CD4-positive, alpha-beta memory T cell (primary cell): ENCODE data around the gene SHISA7. TPM values are rescaled to one million over a fixed set of nuclear protein-coding genes. Genes with fewer than 3 reads are reported as not detected.
A peak's percentile ranks its signal among the peaks of the same experiment; 100 is the strongest.

ENCODE experiments used
- CTCF ChIA-PET: fragments of 350-600 bp; sonication (Branson Sonifier 250); formaldehyde crosslinking; loops from one replicate; lab custom pipeline; 2021; ENCODE audit warnings: inconsistent platforms; ENCODE audit not compliant: partially characterized antibody; lab: Charles Lee
- POLR2A ChIA-PET: fragments of 350-600 bp; sonication (Branson Sonifier 250); formaldehyde crosslinking; loops from one replicate; lab custom pipeline; 2021; ENCODE audit not compliant: partially characterized antibody; lab: Charles Lee
- DNase-seq, 5 donors: peaks; one replicate each; pipeline versions ENCODE4 v3.0.0 to v3.0.0-alpha.2; 2020 to 2022; ENCODE audit warnings: mixed read lengths in 1 of 5
- H3K27ac ChIP-seq: one replicate; pipeline ENCODE4 v1.7.0; 2013; ENCODE audit warnings: low read depth, low read length
- H3K27me3 ChIP-seq: 2 replicates; pipeline ENCODE4 v1.7.0; 2013; ENCODE audit warnings: mild to moderate bottlenecking, low read length, moderate library complexity; ENCODE audit not compliant: insufficient read depth
- H3K36me3 ChIP-seq: 2 replicates; pipeline ENCODE4 v1.7.0; 2013; ENCODE audit warnings: mild to moderate bottlenecking, low read length, moderate library complexity; ENCODE audit not compliant: insufficient read depth
- H3K4me1 ChIP-seq: 2 replicates; pipeline ENCODE4 v1.7.0; 2013; ENCODE audit warnings: mild to moderate bottlenecking, low read length, moderate library complexity; ENCODE audit not compliant: insufficient read depth
- H3K4me3 ChIP-seq, 2 donors: one replicate each; pipeline ENCODE4 v1.7.0; 2013; ENCODE audit warnings: low read length in 2 of 2, mild to moderate bottlenecking in 1 of 2
- H3K9me3 ChIP-seq, 2 donors: one replicate each; pipeline ENCODE4 v1.7.0; 2013; ENCODE audit warnings: low read length in 2 of 2, control low read depth in 1 of 2; ENCODE audit not compliant: control insufficient read depth in 1 of 2
- H3K27ac Mint-ChIP-seq, 7 donors: one replicate each; pipeline ENCODE4 v1.8.0; 2020 to 2021; ENCODE audit warnings: mixed read lengths in 7 of 7, mild to moderate bottlenecking in 6 of 7, inconsistent platforms in 3 of 7, moderate library complexity in 3 of 7
- H3K27me3 Mint-ChIP-seq, 2 donors: one replicate each; pipeline ENCODE4 v1.8.0; 2020 to 2021; ENCODE audit warnings: mixed read lengths in 2 of 2
- H3K36me3 Mint-ChIP-seq, 2 donors: one replicate each; pipeline ENCODE4 v1.8.0; 2020 to 2021; ENCODE audit warnings: mixed read lengths in 2 of 2, inconsistent platforms in 1 of 2, mild to moderate bottlenecking in 1 of 2
- H3K4me1 Mint-ChIP-seq, 4 donors: one replicate each; pipeline ENCODE4 v1.8.0; 2020 to 2021; ENCODE audit warnings: mixed read lengths in 4 of 4, mild to moderate bottlenecking in 1 of 4
- H3K4me3 Mint-ChIP-seq, 8 donors: one replicate each; pipeline ENCODE4 v1.8.0; 2020 to 2021; ENCODE audit warnings: mixed read lengths in 8 of 8, mild to moderate bottlenecking in 7 of 8, moderate library complexity in 6 of 8, inconsistent platforms in 3 of 8
- H3K9me3 Mint-ChIP-seq, 8 donors: one replicate each; pipeline ENCODE4 v1.8.0; 2020 to 2021; ENCODE audit warnings: mixed read lengths in 8 of 8, mild to moderate bottlenecking in 5 of 8, inconsistent platforms in 3 of 8, moderate library complexity in 1 of 8
- intact Hi-C: fragments of 100-400 bp; cut with micrococcal nuclease; formaldehyde crosslinking; loops from one replicate; pipeline ENCODE4 v1.15.1; 2023
- polyA plus RNA-seq, 2 donors: library from polyadenylated mRNA; unstranded; fragments of 300-500 nt; fragmentation: Illumina TruSeq; gene quantifications; one replicate each; pipeline ENCODE4 v1.2.3, GENCODE V29; 2021
- total RNA-seq, 2 experiments: library from RNA; stranded (reverse); gene quantifications; one replicate each; pipeline ENCODE4 v1.2.3, GENCODE V29; 2021

The SHISA7 gene
- total and polyA plus RNA-seq, 4 experiments from 2014 or later = not detected

- POLR2A ChIA-PET = interaction anchor here (0.7 to 1.9 kb wide), 18 partner anchors 14 to 210 kb away, joined by 3 to 23 read pairs (median 4); partner anchors contain the start of genes FIZ1, KMT5C, NAT14 and TMEM238
- Mint-ChIP-seq H3K27me3 (no peaks in the 10 kb centered on the region), H3K4me1 (peaks cover 11 to 31% (median 21%) of the 10 kb centered on the region in 4 donors), H3K36me3 (peaks cover 0 to 2% of the 10 kb centered on the region in 2 donors), H3K27ac (peak overlapping the region; percentile 72 to 97 (median 91)), H3K9me3 (peaks cover 0 to 2% (median 0%) of the 10 kb centered on the region in 8 donors), H3K4me3 (peak overlapping the region; percentile 86 to 97 (median 92))
- Histone ChIP-seq H3K36me3 (no peaks in the 10 kb centered on the region), H3K9me3 (no peaks in the 10 kb centered on the region), H3K27me3 (no peaks in the 10 kb centered on the region), H3K27ac (peak overlapping the region; percentile 67), H3K4me1 (peaks cover 18% of the 10 kb centered on the region), H3K4me3 (peak overlapping the region; percentile 82 to 97)
- no peak for DNase-seq
- CTCF ChIA-PET = interaction anchor here (0.9 to 2.2 kb wide), 5 partner anchors 15 to 321 kb away, joined by 3 to 16 read pairs (median 5); no protein-coding TSS in a partner anchor
- intact Hi-C loops = loop anchor here (1.0 to 2.0 kb wide), 3 partner anchors 14 to 54 kb away; partner anchors contain the start of gene ZNF628
These were observed 19.0 kb upstream of the SHISA7 start for GRCh38 chr19:55461974-55462626.

- Mint-ChIP-seq H3K27me3 (no peaks in the 10 kb centered on the region), H3K27ac (peak within 1 kb of the TSS; percentile 72 to 97 (median 91)), H3K9me3 (peaks cover 0 to 2% (median 0%) of the 10 kb centered on the region in 8 donors), H3K4me1 (peaks cover 11 to 31% (median 21%) of the 10 kb centered on the region in 4 donors), H3K36me3 (peaks cover 2 to 5% of the 10 kb centered on the region in 2 donors), H3K4me3 (peak within 1 kb of the TSS; percentile 86 to 97 (median 92))
- ChIA-PET CTCF (interaction anchor here (0.9 to 2.2 kb wide), 5 partner anchors 16 to 320 kb away, joined by 3 to 16 read pairs (median 5); no protein-coding TSS in a partner anchor), POLR2A (interaction anchor here (0.7 to 1.9 kb wide), 18 partner anchors 15 to 209 kb away, joined by 3 to 23 read pairs (median 4); partner anchors contain the start of genes FIZ1, KMT5C, NAT14 and TMEM238)
- H3K4me3 ChIP-seq = peak within 1 kb of the TSS; percentile 82 to 97
- H3K27ac ChIP-seq = peak within 1 kb of the TSS; percentile 67
- H3K4me1 ChIP-seq = peaks cover 18% of the 10 kb centered on the region
- DNase-seq = peak; percentile 100
- no peaks in the 10 kb centered on the region for H3K9me3 ChIP-seq
- intact Hi-C loops = loop anchor here (1.0 to 2.0 kb wide), 3 partner anchors 15 to 53 kb away; partner anchors contain the start of gene ZNF628
- H3K36me3 ChIP-seq = no peaks in the 10 kb centered on the region
- H3K27me3 ChIP-seq = no peaks in the 10 kb centered on the region
These were observed 18.3 kb upstream of the SHISA7 start, which contains the start of gene ISOC2 for GRCh38 chr19:55461259-55461973. Gene ISOC2 (minus strand): TSS chr19:55461642. CDS start chr19:55456486, 5,156 bp downstream.

- Mint-ChIP-seq H3K27me3 (no peaks in the 10 kb centered on the region), H3K4me1 (peaks cover 11 to 31% (median 21%) of the 10 kb centered on the region in 4 donors), H3K27ac (peak overlapping the region in 6 of 7 donors; percentile 70 to 97 (median 86)), H3K4me3 (peak overlapping the region; percentile 86 to 97 (median 92)), H3K9me3 (peaks cover 0 to 2% (median 0%) of the 10 kb centered on the region in 8 donors), H3K36me3 (peaks cover 2 to 5% of the 10 kb centered on the region in 2 donors)
- Histone ChIP-seq H3K27me3 (no peaks in the 10 kb centered on the region), H3K4me1 (peaks cover 18% of the 10 kb centered on the region), H3K4me3 (peak overlapping the region; percentile 42 to 97), H3K27ac (peak overlapping the region; percentile 67), H3K9me3 (no peaks in the 10 kb centered on the region), H3K36me3 (no peaks in the 10 kb centered on the region)
- CTCF ChIA-PET = no interaction called here
- intact Hi-C loops = loop anchor here (1.0 to 2.0 kb wide), 3 partner anchors 16 to 52 kb away; partner anchors contain the start of gene ZNF628
- POLR2A ChIA-PET = no interaction called here
- DNase-seq = peak in 1 of 5 donors; percentile 14
These were observed 17.7 kb upstream of the SHISA7 start for GRCh38 chr19:55460670-55461258.

GRCh38 chr19:55459950-55460657, 17.0 kb upstream of the SHISA7 start:
- H3K36me3 ChIP-seq = no peaks in the 10 kb centered on the region
- H3K27ac ChIP-seq = no peak overlapping the region
- POLR2A ChIA-PET = interaction anchor here (1.2 to 1.8 kb wide), 2 partner anchors 16 to 121 kb away, joined by 3 to 6 read pairs; partner anchors contain the start of gene ZNF628
- Mint-ChIP-seq H3K27me3 (no peaks in the 10 kb centered on the region), H3K36me3 (peaks cover 2 to 5% of the 10 kb centered on the region in 2 donors), H3K27ac (peak overlapping the region in 4 of 7 donors; percentile 36 to 82 (median 72)), H3K4me3 (peak overlapping the region; percentile 66 to 97 (median 88)), H3K4me1 (peaks cover 11 to 31% (median 21%) of the 10 kb centered on the region in 4 donors), H3K9me3 (peaks cover 0 to 2% (median 0%) of the 10 kb centered on the region in 8 donors)
- H3K9me3 ChIP-seq = no peaks in the 10 kb centered on the region
- H3K4me1 ChIP-seq = peaks cover 18% of the 10 kb centered on the region
- DNase-seq = peak in 1 of 5 donors; percentile 33
- intact Hi-C loops = loop anchor here (2.0 kb wide), 1 partner anchor 45 kb away; no protein-coding TSS in a partner anchor
- no peak overlapping the region for H3K4me3 ChIP-seq
- H3K27me3 ChIP-seq = no peaks in the 10 kb centered on the region
- CTCF ChIA-PET = interaction anchor here (1.3 to 2.1 kb wide), 2 partner anchors 7 to 44 kb away, joined by 3 to 15 read pairs; no protein-coding TSS in a partner anchor

- no peak overlapping the region for H3K4me3 ChIP-seq
- DNase-seq = peak in 1 of 5 donors; percentile 11
- peak overlapping the region in 2 of 8 donors; percentile 86 to 90 for H3K4me3 Mint-ChIP-seq
- H3K9me3 ChIP-seq = no peaks in the 10 kb centered on the region
- H3K9me3 Mint-ChIP-seq = peaks cover 0 to 2% (median 0%) of the 10 kb centered on the region in 8 donors
- peaks cover 0 to 3% of the 10 kb centered on the region in 2 donors for H3K27me3 Mint-ChIP-seq
- ChIA-PET POLR2A (interaction anchor here (1.2 to 1.8 kb wide), 2 partner anchors 17 to 121 kb away, joined by 3 to 6 read pairs; partner anchors contain the start of gene ZNF628), CTCF (interaction anchor here (1.3 to 2.1 kb wide), 2 partner anchors 8 to 44 kb away, joined by 3 to 15 read pairs; no protein-coding TSS in a partner anchor)
- H3K36me3 Mint-ChIP-seq = peaks cover 5 to 8% of the 10 kb centered on the region in 2 donors
- no peaks in the 10 kb centered on the region for H3K27me3 ChIP-seq
- intact Hi-C loops = no loop called here
- H3K36me3 ChIP-seq = no peaks in the 10 kb centered on the region
- H3K27ac ChIP-seq = no peak overlapping the region
- H3K4me1 ChIP-seq = peaks cover 18% of the 10 kb centered on the region
- peak overlapping the region in 1 of 7 donors; percentile 42 for H3K27ac Mint-ChIP-seq
- peaks cover 11 to 34% (median 21%) of the 10 kb centered on the region in 4 donors for H3K4me1 Mint-ChIP-seq
These were observed 16.4 kb upstream of the SHISA7 start for GRCh38 chr19:55459551-55459949.
